Measurements from ENCODE around the gene TENT5A.

Gene TENT5A

DNA sequence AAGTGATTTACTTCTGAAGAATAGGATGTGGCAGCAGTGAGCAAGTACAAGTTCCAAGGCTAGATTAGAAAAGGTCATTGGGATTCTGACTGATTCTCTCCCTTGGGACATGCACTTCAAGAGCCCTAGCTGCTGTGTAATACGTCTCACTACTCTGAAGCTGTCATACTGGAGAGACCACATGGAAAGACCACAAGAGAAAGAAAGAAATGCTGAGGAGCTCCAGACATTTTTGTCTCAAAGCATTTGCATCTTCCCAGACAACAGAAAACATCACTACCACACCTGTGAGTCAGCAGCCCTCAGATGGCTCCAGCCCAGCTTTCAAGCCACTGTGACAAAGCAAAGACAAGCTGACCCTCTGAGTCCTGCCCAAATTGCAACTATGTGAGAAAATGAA, 20.7 kb downstream of the TENT5A start:
- H3K27me3 Mint-ChIP-seq, result no peaks in the 10 kb centered on the region
- no peak overlapping the region for H3K4me3 Mint-ChIP-seq
- no peak for ATAC-seq (ENCODE audit: low read depth)
- no peaks in the 10 kb centered on the region for H3K4me1 Mint-ChIP-seq
- no peak for DNase-seq (ENCODE audit: low spot score in 2 of 2)
- H3K9me3 Mint-ChIP-seq, result peaks cover 2% of the 10 kb centered on the region
- no peak overlapping the region for H3K27ac Mint-ChIP-seq
- no peaks in the 10 kb centered on the region for H3K36me3 Mint-ChIP-seq

GRCh38 chr6:81727876-81728517, 24.5 kb downstream of the TENT5A start:
- Mint-ChIP-seq H3K4me1 (no peaks in the 10 kb centered on the region), H3K9me3 (no peaks in the 10 kb centered on the region), H3K4me3 (no peak overlapping the region), H3K27ac (no peak overlapping the region), H3K27me3 (no peaks in the 10 kb centered on the region), H3K36me3 (no peaks in the 10 kb centered on the region)
- no peak for ATAC-seq (ENCODE audit: low read depth)
- DNase-seq (ENCODE audit: low spot score in 2 of 2), result no peak

- Mint-ChIP-seq H3K27me3 (no peaks in the 10 kb centered on the region), H3K27ac (no peak overlapping the region), H3K36me3 (no peaks in the 10 kb centered on the region), H3K4me3 (no peak overlapping the region), H3K4me1 (peaks cover 5% of the 10 kb centered on the region), H3K9me3 (no peaks in the 10 kb centered on the region)
- no peak for ATAC-seq (ENCODE audit: low read depth)
- no peak for DNase-seq (ENCODE audit: low spot score in 2 of 2)
Observed at GRCh38 chr6:81725127-81725526, 27.4 kb downstream of the TENT5A start.

DNA sequence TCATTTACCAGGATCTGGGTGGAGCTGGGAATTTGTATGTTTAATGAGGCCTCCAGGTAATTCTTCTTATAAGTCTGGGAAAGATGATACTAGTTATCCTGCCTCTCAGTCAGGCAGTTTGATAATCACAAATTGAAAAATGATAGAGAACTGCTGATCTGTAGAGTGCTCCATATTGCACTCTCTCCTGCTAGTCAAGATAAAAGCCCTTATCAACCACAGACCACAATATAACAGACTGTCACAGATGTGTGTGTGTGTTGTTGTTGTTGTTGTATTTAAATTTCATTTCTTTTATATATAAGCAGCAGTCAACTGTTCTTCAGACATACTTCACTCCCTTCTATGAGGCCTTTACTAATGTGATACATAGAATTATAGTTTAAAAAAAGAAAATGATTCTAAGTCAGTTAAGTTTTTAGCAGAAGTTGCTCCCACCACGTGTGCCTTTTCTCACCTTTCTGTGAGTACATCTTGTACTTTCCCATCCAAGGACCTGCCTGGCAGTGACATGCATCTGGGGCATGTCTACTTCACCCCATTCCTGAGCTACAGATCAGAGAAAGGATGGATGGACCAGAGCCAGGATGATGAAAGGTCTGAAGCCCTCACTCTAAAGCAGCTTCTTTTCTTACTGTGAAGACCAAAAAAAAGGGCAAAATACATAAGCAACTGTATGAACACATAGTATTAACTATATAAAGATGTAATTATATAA, 29.8 kb downstream of the TENT5A start:
- Mint-ChIP-seq H3K4me1 (peaks cover 6% of the 10 kb centered on the region), H3K27me3 (no peaks in the 10 kb centered on the region), H3K36me3 (no peaks in the 10 kb centered on the region), H3K27ac (no peak overlapping the region), H3K9me3 (no peaks in the 10 kb centered on the region), H3K4me3 (no peak overlapping the region)
- ATAC-seq (ENCODE audit: low read depth) (no peak), DNase-seq (ENCODE audit: low spot score in 2 of 2) (no peak)

- Mint-ChIP-seq H3K27me3 (no peaks in the 10 kb centered on the region), H3K27ac (no peak overlapping the region), H3K9me3 (no peaks in the 10 kb centered on the region), H3K4me1 (peaks cover 6% of the 10 kb centered on the region), H3K4me3 (no peak overlapping the region), H3K36me3 (no peaks in the 10 kb centered on the region)
- DNase-seq (ENCODE audit: low spot score in 2 of 2) (no peak), ATAC-seq (ENCODE audit: low read depth) (no peak)
Observed at GRCh38 chr6:81720427-81720826, 32.1 kb downstream of the TENT5A start.

GRCh38 chr6:81718126-81718525, 34.4 kb downstream of the TENT5A start:
- no peak for ATAC-seq (ENCODE audit: low read depth)
- Mint-ChIP-seq H3K4me3 (no peak overlapping the region), H3K9me3 (no peaks in the 10 kb centered on the region), H3K27ac (no peak overlapping the region), H3K27me3 (no peaks in the 10 kb centered on the region), H3K36me3 (no peaks in the 10 kb centered on the region), H3K4me1 (peaks cover 6% of the 10 kb centered on the region)
- no peak for DNase-seq (ENCODE audit: low spot score in 2 of 2)

DNA sequence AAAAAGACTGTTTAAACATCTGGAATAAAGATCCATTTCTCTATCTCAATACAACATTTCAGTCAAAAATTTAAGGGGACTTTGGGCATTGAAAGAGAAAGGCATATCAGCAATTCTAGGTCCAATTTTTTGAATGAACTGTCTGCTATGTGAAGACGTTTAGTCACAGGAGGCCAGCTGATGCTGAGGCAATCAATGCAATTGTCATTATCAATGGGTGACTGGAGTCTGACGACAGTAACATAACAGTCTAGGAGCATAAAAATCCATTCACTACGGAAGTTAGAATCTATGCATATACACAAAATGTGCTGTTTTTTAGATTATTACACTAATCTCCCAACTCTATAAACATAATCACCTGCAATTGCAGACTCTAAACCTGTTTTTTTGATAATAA, 37.8 kb downstream of the TENT5A start:
- H3K4me1 Mint-ChIP-seq, result no peaks in the 10 kb centered on the region
- peaks cover 4% of the 10 kb centered on the region for H3K36me3 Mint-ChIP-seq
- no peak overlapping the region for H3K4me3 Mint-ChIP-seq
- no peak overlapping the region for H3K27ac Mint-ChIP-seq
- peaks cover 3% of the 10 kb centered on the region for H3K9me3 Mint-ChIP-seq
- no peak for ATAC-seq (ENCODE audit: low read depth)
- DNase-seq (ENCODE audit: low spot score in 2 of 2), result no peak
- no peaks in the 10 kb centered on the region for H3K27me3 Mint-ChIP-seq

GRCh38 chr6:81713205-81713604, 39.3 kb downstream of the TENT5A start:
- Mint-ChIP-seq H3K9me3 (peaks cover 3% of the 10 kb centered on the region), H3K27ac (no peak overlapping the region), H3K27me3 (no peaks in the 10 kb centered on the region), H3K4me3 (no peak overlapping the region), H3K4me1 (no peaks in the 10 kb centered on the region), H3K36me3 (peaks cover 4% of the 10 kb centered on the region)
- ATAC-seq (ENCODE audit: low read depth), result no peak
- no peak for DNase-seq (ENCODE audit: low spot score in 2 of 2)

GRCh38 chr6:81708113-81708699, 44.3 kb downstream of the TENT5A start:
- DNase-seq (ENCODE audit: low spot score in 2 of 2), result no peak
- no peak for ATAC-seq (ENCODE audit: low read depth)
- Mint-ChIP-seq H3K27me3 (no peaks in the 10 kb centered on the region), H3K9me3 (peaks cover 3% of the 10 kb centered on the region), H3K27ac (no peak overlapping the region), H3K36me3 (peaks cover 4% of the 10 kb centered on the region), H3K4me1 (no peaks in the 10 kb centered on the region), H3K4me3 (no peak overlapping the region)

GRCh38 chr6:81704700-81705099, 47.8 kb downstream of the TENT5A start:
- ATAC-seq (ENCODE audit: low read depth), result no peak
- peaks cover 2% of the 10 kb centered on the region for H3K9me3 Mint-ChIP-seq
- H3K36me3 Mint-ChIP-seq, result no peaks in the 10 kb centered on the region
- no peaks in the 10 kb centered on the region for H3K27me3 Mint-ChIP-seq
- no peak for DNase-seq (ENCODE audit: low spot score in 2 of 2)
- H3K4me3 Mint-ChIP-seq, result no peak overlapping the region
- H3K27ac Mint-ChIP-seq, result no peak overlapping the region
- H3K4me1 Mint-ChIP-seq, result no peaks in the 10 kb centered on the region

GRCh38 chr6:81700414-81700813, 52.1 kb downstream of the TENT5A start:
- no peak for ATAC-seq (ENCODE audit: low read depth)
- peaks cover 2% of the 10 kb centered on the region for H3K4me1 Mint-ChIP-seq

GRCh38 chr6:81697559-81697958, 54.9 kb downstream of the TENT5A start:
- no peak overlapping the region for H3K27ac Mint-ChIP-seq
- H3K27me3 Mint-ChIP-seq, result no peaks in the 10 kb centered on the region
- no peaks in the 10 kb centered on the region for H3K9me3 Mint-ChIP-seq
- H3K4me1 Mint-ChIP-seq, result peaks cover 2% of the 10 kb centered on the region
- H3K4me3 Mint-ChIP-seq, result no peak overlapping the region
- no peak for DNase-seq (ENCODE audit: low spot score in 2 of 2)
- H3K36me3 Mint-ChIP-seq, result no peaks in the 10 kb centered on the region
- no peak for ATAC-seq (ENCODE audit: low read depth)

More at GRCh38 chr6:81700414-81700813, 52.1 kb downstream of the TENT5A start:
- Mint-ChIP-seq H3K27ac (no peak overlapping the region), H3K27me3 (no peaks in the 10 kb centered on the region), H3K9me3 (peaks cover 2% of the 10 kb centered on the region), H3K4me3 (no peak overlapping the region), H3K36me3 (no peaks in the 10 kb centered on the region)
- no peak for DNase-seq (ENCODE audit: low spot score in 2 of 2)

DNA sequence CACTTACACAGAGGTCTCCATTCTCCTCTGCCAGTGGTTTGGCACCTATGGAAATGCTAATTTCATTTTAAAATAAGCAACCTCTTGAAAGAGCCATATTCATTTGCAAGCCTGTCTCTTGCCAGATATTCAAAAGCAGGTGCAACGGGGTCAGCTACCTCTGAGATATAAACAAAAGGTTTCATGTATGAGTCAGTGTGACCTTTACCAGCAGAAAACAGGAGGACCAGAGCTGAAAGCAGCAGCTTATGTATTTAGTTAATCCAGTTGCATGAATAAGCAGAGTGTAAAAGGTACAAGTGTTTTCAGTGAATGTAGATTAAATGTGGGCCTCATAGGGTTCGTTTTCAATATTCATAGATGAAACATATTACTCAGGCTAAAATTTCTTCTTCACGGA, 56.0 kb downstream of the TENT5A start:
- no peak for ATAC-seq (ENCODE audit: low read depth)
- H3K36me3 Mint-ChIP-seq, result no peaks in the 10 kb centered on the region
- H3K27ac Mint-ChIP-seq, result no peak overlapping the region
- H3K9me3 Mint-ChIP-seq, result no peaks in the 10 kb centered on the region
- DNase-seq (ENCODE audit: low spot score in 2 of 2), result no peak
- peaks cover 2% of the 10 kb centered on the region for H3K4me1 Mint-ChIP-seq
- no peaks in the 10 kb centered on the region for H3K27me3 Mint-ChIP-seq
- H3K4me3 Mint-ChIP-seq, result no peak overlapping the region
